CD4-positive, alpha-beta T cell (primary cell): ENCODE data around the gene CEP70. TPM values are rescaled to one million over a fixed set of nuclear protein-coding genes. Genes with fewer than 3 reads are reported as not detected.

Source experiments
- ATAC-seq: fragments of 200-7000 bp; cut with Tn5 transposase; one replicate; pipeline ENCODE4 v1.10.0; 2022; ENCODE audit warnings: mild to moderate bottlenecking; ENCODE audit not compliant: poor library complexity
- CTCF ChIA-PET: fragments of 350-600 bp; sonication (Branson Sonifier 250); formaldehyde crosslinking; loops from one replicate; lab custom pipeline; 2021; ENCODE audit warnings: antibody characterized with exemption, inconsistent platforms; lab: Charles Lee
- POLR2A ChIA-PET: fragments of 350-600 bp; sonication (Branson Sonifier 250); formaldehyde crosslinking; loops from one replicate; lab custom pipeline; 2021; ENCODE audit warnings: antibody characterized with exemption, inconsistent platforms; lab: Charles Lee
- DNase-seq, 14 experiments: peaks; one replicate each; pipeline ENCODE4 v3.0.0-alpha.2; 2013 to 2020; ENCODE audit warnings: mixed read lengths in 2 of 14
- H3K27ac ChIP-seq, 2 donors: one replicate each; pipeline versions ENCODE4 v1.5.1 to v1.7.0; 2013; ENCODE audit warnings: low read length in 2 of 2, low read depth in 1 of 2, mild to moderate bottlenecking in 1 of 2
- H3K27me3 ChIP-seq, 2 experiments: 1 replicate in 1 of 2; 2 replicates in 1 of 2; pipeline versions ENCODE4 v1.6.1 to v1.7.0; 2013; ENCODE audit warnings: low read length in 2 of 2, control low read depth in 1 of 2, mild to moderate bottlenecking in 1 of 2, moderate library complexity in 1 of 2; ENCODE audit not compliant: insufficient read depth in 2 of 2, control insufficient read depth in 1 of 2
- H3K36me3 ChIP-seq: one replicate; pipeline ENCODE4 v1.6.1; 2013; ENCODE audit warnings: low read length, control low read depth; ENCODE audit not compliant: insufficient read depth
- H3K4me1 ChIP-seq: one replicate; pipeline ENCODE4 v1.6.1; 2013; ENCODE audit warnings: low read length, control low read depth; ENCODE audit not compliant: insufficient read depth
- H3K4me3 ChIP-seq: one replicate; pipeline ENCODE4 v1.5.1; 2013; ENCODE audit warnings: mild to moderate bottlenecking, low read length, moderate library complexity
- H3K9me3 ChIP-seq, 2 experiments: 1 replicate in 1 of 2; 2 replicates in 1 of 2; pipeline versions ENCODE4 v1.6.1 to v1.7.0; 2013; ENCODE audit warnings: low read length in 2 of 2, mild to moderate bottlenecking in 2 of 2, control low read depth in 1 of 2, moderate library complexity in 1 of 2; ENCODE audit not compliant: control insufficient read depth in 1 of 2, insufficient read depth in 1 of 2
- H3K27ac Mint-ChIP-seq: one replicate; pipeline ENCODE4 v1.8.0; 2020; ENCODE audit warnings: mixed read lengths
- H3K27me3 Mint-ChIP-seq: one replicate; pipeline ENCODE4 v1.8.0; 2021; ENCODE audit warnings: mixed read lengths
- H3K36me3 Mint-ChIP-seq: one replicate; pipeline ENCODE4 v1.8.0; 2021; ENCODE audit warnings: low read depth, mixed read lengths
- H3K4me1 Mint-ChIP-seq: one replicate; pipeline ENCODE4 v1.8.0; 2021; ENCODE audit warnings: low read depth, mixed read lengths
- H3K4me3 Mint-ChIP-seq: one replicate; pipeline ENCODE4 v1.8.0; 2020; ENCODE audit warnings: mild to moderate bottlenecking, mixed read lengths
- H3K9me3 Mint-ChIP-seq: one replicate; pipeline ENCODE4 v1.8.0; 2020; ENCODE audit warnings: mixed read lengths
- intact Hi-C, 2 experiments: fragments of 100-400 bp; cut with DNase I in 1 of 2; cut with micrococcal nuclease in 1 of 2; formaldehyde crosslinking; loops; one replicate each; pipeline versions ENCODE4 v1.15.1 to v1.9.0; 2023 to 2025; cut with DNase I, micrococcal nuclease
- total RNA-seq, 174 experiments: library from RNA in 2 of 174; stranded (reverse) in 2 of 174; gene quantifications; one replicate each; pipeline ENCODE4 v1.2.3 and lab custom pipeline; 2021 to 2026
- TF ChIP-seq, protein P1 (sequence below): fragments of 200-600 bp; IDR thresholded peaks from one replicate; pipeline ENCODE4 v1.8.0; 2022; ENCODE audit warnings: antibody characterized with exemption, mild to moderate bottlenecking

The CEP70 gene
- total RNA-seq, 2 experiments from 2014 or later = 21.5 to 23.0 TPM

DNA sequence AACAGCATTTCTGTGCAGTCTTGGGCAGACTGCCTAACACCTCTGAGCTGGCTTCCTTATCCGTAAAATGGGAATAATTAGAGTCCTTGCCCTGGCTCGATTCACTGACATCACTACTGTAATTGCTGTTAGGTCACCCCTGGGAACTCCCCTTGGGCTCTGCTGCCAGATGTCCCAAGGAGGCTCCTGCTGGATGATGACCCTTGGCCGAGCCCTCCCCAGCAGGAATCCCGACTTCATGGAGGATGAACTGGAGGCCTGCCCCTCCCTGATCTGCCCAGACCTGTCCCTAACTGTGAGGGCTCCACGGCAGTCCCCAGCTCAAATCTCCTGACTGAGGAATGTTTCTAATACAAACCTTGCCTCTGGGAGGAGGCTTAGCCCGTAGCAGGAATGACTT, 141.6 kb downstream of the CEP70 start:
- Mint-ChIP-seq H3K27me3 (no peaks in the 10 kb centered on the region), H3K4me1 (no peaks in the 10 kb centered on the region), H3K27ac (no peak overlapping the region), H3K36me3 (no peaks in the 10 kb centered on the region), H3K9me3 (no peaks in the 10 kb centered on the region), H3K4me3 (no peak overlapping the region)
- DNase-seq (no peak), ATAC-seq (no peak)
- H3K4me3 ChIP-seq = no peak overlapping the region
- POLR2A ChIA-PET = no interaction called here
- CTCF ChIA-PET = no interaction called here
- TF ChIP-seq, protein P1, sequence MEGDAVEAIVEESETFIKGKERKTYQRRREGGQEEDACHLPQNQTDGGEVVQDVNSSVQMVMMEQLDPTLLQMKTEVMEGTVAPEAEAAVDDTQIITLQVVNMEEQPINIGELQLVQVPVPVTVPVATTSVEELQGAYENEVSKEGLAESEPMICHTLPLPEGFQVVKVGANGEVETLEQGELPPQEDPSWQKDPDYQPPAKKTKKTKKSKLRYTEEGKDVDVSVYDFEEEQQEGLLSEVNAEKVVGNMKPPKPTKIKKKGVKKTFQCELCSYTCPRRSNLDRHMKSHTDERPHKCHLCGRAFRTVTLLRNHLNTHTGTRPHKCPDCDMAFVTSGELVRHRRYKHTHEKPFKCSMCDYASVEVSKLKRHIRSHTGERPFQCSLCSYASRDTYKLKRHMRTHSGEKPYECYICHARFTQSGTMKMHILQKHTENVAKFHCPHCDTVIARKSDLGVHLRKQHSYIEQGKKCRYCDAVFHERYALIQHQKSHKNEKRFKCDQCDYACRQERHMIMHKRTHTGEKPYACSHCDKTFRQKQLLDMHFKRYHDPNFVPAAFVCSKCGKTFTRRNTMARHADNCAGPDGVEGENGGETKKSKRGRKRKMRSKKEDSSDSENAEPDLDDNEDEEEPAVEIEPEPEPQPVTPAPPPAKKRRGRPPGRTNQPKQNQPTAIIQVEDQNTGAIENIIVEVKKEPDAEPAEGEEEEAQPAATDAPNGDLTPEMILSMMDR = no peak
- no peaks in the 10 kb centered on the region for H3K4me1 ChIP-seq
- intact Hi-C loops = no loop called here
- H3K27me3 ChIP-seq = peaks cover 0 to 2% of the 10 kb centered on the region in 2 experiments
- H3K36me3 ChIP-seq = no peaks in the 10 kb centered on the region
- no peak overlapping the region for H3K27ac ChIP-seq
- H3K9me3 ChIP-seq = no peaks in the 10 kb centered on the region

DNA sequence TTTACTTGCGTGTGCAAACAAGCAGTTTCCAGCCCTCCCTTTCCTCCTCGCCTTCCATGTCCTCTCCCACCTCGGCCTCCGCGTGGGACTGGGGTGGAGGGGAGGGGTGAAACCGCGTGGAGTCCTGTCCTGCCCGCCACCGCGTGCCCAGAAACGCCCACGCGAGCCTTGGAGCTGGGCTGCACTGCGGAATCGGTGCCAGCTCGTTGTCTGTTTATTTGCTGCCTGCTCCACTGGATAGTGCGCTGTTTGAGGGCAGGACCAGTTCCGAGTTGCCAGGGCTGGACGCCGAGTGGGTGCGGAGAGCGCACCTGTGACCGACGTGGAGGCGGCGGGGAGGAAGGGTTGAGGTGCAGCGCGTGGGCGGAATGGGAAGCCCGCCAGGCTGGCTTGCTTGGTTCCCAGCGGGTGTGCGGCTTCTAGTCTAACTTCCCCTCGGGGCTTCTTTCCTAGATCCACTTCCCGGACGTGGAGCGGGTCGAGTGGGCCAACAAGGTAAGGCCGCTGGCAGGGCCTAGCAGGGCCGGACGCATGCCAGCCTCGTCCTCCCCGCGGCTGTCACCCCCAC, 142.4 kb downstream of the CEP70 start:
- no peaks in the 10 kb centered on the region for H3K27me3 Mint-ChIP-seq
- no peaks in the 10 kb centered on the region for H3K9me3 Mint-ChIP-seq
- Histone ChIP-seq H3K9me3 (no peaks in the 10 kb centered on the region), H3K36me3 (no peaks in the 10 kb centered on the region), H3K4me1 (no peaks in the 10 kb centered on the region), H3K4me3 (no peak overlapping the region), H3K27me3 (peaks cover 0 to 2% of the 10 kb centered on the region in 2 experiments), H3K27ac (no peak overlapping the region)
- no peak overlapping the region for H3K27ac Mint-ChIP-seq
- POLR2A ChIA-PET = no interaction called here
- H3K4me1 Mint-ChIP-seq = no peaks in the 10 kb centered on the region
- CTCF ChIA-PET = interaction anchor here (0.5 kb wide), 1 partner anchor 154 kb away, joined by 4 read pairs; no protein-coding TSS in a partner anchor
- no peak for DNase-seq
- no peak for ATAC-seq
- no peak overlapping the region for H3K4me3 Mint-ChIP-seq
- intact Hi-C loops = no loop called here
- H3K36me3 Mint-ChIP-seq = no peaks in the 10 kb centered on the region
- TF ChIP-seq, protein P1 = no peak

DNA sequence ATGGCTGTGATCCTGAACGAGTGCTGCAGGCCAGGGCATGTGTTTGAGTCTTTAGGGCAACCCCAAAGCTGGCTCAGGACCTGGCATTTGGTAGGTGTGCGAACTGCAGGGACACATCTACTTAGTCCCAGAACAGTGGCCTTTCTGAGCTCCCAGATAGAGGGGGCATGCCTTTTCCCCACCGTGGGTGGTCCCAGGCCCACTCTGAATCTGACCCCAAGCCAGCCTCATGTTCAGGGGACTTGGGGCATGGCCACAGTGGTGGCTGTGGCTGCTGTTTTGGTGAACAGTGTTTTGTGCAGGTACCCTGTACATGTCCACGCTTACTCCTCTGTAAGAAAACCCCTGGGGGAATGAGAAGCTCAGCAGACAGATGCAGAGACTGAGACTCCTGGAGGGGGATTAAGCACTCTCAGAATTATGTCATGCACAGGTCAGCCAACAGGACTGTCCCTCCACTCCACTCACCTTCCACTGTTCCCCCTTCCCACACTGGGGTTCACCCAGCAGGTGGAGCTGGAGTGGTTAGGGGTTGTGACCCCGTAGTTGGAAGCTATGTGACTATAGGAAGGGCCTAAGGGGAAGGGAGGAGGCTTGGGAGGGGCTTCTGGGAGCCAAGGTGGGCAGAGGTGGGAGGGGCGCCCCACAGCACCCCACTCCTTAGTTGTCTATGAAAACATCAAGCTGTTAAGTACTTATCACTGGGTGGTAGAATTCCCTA, 143.2 kb downstream of the CEP70 start:
- H3K36me3 Mint-ChIP-seq = no peaks in the 10 kb centered on the region
- TF ChIP-seq, protein P1 = no peak
- H3K27me3 Mint-ChIP-seq = no peaks in the 10 kb centered on the region
- ChIA-PET CTCF (interaction anchor here (0.5 kb wide), 1 partner anchor 155 kb away, joined by 4 read pairs; no protein-coding TSS in a partner anchor), POLR2A (no interaction called here)
- H3K27me3 ChIP-seq = peaks cover 0 to 2% of the 10 kb centered on the region in 2 experiments
- DNase-seq = no peak
- no peaks in the 10 kb centered on the region for H3K9me3 ChIP-seq
- intact Hi-C loops = no loop called here
- H3K4me3 ChIP-seq = no peak overlapping the region
- H3K27ac ChIP-seq = no peak overlapping the region
- no peak overlapping the region for H3K4me3 Mint-ChIP-seq
- H3K9me3 Mint-ChIP-seq = no peaks in the 10 kb centered on the region
- H3K27ac Mint-ChIP-seq = no peak overlapping the region
- no peaks in the 10 kb centered on the region for H3K4me1 Mint-ChIP-seq
- H3K36me3 ChIP-seq = no peaks in the 10 kb centered on the region
- no peak for ATAC-seq
- no peaks in the 10 kb centered on the region for H3K4me1 ChIP-seq
